Dedifferentiated amniotic fluid mesenchymal stem cell (primary cell): ENCODE results near the gene NOS3.
"Not testable (repeated sequence)": the region's sequence is repeated elsewhere in the genome, so short reads cannot be mapped to it uniquely, and the experiment has no call there.

ENCODE experiments used
- DNase-seq: peaks from one replicate; pipeline ENCODE4 v3.0.0-alpha.2; 2016; ENCODE audit errors: extremely low spot score

NOS3 gene

DNA sequence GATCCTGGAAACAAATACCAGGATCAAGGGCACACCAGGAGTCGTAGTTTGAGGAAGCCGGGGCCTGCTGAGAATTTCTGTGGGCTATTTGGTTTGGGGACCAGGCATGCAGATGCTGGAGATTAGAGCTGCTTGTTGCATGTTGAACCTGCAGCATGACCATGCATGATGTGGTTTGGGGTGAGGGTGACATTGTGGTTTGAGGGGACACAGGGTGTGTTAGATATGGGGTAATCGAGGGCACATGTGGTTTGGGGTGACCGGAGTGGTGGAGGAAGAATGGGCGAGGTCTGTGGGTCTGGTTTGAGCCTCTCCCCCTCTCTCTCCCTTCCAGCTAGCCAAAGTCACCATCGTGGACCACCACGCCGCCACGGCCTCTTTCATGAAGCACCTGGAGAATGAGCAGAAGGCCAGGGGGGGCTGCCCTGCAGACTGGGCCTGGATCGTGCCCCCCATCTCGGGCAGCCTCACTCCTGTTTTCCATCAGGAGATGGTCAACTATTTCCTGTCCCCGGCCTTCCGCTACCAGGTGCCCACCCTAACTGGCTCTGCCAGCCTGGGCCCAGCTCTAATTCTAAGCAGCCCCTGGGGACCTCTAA lies 10.2 kb downstream of the NOS3 start:
- DNase-seq, result no peak

DNA sequence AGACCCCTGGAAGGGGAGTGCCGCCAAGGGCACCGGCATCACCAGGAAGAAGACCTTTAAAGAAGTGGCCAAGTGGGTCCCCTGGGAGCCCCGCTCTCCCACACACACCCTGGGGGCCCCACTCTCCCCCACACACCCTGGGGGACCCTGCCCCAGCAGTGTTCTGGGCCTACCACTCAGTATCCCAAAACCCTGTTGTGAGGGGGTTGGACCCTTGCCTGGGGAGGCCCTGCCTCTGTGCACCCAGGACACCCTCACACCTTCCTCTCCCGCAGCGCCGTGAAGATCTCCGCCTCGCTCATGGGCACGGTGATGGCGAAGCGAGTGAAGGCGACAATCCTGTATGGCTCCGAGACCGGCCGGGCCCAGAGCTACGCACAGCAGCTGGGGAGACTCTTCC lies 10.7 kb downstream of the NOS3 start:
- no peak for DNase-seq

DNA sequence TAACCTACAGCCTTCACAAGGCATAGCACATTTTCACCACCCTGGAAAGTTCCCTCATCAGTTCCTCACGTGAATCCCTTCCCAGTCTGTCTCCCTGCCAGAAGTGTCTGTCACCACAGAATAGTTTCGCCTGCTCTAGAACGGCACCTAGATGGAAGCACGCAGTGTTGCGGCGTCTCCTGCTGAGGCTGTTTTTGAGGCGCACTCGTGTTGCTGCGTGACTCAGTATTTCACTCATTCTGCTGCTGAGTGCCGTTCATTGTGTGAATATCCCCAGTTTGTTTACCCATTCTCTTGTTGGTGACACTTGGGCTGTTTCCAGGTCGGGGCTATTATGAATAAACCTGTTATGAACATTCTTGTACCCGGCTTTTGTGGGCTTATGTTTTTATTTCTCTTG lies 12.8 kb downstream of the NOS3 start:
- DNase-seq, result no peak

DNA sequence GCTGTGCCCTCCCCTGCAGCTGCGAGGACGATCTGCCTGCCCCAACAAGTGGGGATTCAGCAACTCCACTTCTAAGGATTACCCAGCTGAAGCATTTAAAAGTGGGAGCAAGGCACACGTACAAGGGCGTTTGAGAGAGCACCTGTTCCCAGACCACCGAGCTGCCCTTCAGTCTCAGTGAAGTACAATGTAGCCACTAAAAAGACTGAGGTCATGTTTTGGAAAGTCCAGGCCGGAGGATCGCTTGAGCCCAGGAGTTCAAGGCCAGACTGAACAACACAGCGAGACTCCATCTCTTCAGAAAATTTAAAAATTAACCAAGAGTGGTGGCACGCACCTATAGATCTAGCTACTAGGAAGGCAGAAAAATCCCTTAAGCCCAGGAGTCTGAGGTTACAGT lies 14.7 kb downstream of the NOS3 start:
- DNase-seq, result no peak

DNA sequence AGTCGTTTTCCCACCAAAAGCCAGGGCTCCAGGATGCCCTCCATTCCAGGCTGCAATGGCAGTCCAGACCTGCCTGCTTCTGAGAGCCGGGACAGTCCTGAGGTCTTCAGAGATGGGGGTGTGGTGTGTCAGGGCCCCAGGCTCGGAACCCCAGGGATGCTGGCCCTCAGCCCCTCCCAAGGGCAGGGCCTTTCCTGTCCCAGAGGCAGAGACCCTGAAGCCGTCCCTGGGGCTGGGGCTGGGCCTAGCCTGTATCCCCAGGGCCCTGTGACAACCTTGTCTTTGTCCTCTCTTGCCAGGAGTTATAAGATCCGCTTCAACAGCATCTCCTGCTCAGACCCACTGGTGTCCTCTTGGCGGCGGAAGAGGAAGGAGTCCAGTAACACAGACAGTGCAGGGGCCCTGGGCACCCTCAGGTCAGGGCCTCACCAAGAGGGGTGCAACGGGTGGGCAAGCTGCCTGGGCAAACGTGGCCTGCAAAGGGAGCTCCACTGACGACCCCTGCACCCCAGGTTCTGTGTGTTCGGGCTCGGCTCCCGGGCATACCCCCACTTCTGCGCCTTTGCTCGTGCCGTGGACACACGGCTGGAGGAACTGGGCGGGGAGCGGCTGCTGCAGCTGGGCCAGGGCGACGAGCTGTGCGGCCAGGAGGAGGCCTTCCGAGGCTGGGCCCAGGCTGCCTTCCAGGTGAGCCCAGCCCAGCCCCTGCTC lies 15.9 kb downstream of the NOS3 start:
- DNase-seq, result no peak

DNA sequence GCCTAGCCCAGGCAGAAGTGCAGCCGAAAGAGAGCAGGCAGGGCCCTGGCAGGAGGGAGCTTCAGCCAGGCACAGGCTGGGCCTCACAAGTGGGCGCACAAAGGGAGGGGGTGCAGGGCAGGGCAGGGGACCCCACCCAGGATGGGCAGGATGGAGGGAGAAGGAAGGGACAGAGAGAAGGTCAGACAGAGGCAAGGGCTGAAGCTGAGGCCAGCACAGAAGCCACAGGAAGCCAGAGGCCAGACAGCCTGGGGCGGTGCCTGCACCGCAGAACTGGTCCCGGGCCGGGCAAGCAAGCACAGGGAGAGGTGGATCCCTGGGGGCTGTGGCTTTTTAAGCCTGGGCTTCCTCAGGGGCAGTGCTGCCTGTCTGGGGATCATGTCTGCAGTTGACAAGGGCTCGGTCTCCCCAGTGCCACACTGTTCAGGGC lies 16.7 kb downstream of the NOS3 start:
- no peak for DNase-seq

DNA sequence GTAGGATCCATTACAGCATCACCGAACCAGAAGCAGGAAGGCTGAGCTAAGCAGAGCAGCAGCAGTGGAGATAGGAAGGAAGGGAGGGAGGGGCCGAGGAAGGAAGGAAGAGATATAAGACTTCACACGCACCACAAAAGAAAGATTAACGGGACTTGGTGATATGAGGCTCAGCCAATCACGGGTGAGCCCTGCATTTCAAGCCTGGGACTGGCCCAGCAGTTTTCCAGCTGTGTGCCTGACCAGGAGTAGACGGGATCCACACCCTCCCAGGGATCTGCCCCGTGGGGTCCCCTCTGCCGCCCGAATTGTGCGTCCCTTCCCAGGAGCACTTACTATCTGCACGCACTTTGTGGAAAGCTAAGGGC lies 17.3 kb downstream of the NOS3 start:
- no peak for DNase-seq

DNA sequence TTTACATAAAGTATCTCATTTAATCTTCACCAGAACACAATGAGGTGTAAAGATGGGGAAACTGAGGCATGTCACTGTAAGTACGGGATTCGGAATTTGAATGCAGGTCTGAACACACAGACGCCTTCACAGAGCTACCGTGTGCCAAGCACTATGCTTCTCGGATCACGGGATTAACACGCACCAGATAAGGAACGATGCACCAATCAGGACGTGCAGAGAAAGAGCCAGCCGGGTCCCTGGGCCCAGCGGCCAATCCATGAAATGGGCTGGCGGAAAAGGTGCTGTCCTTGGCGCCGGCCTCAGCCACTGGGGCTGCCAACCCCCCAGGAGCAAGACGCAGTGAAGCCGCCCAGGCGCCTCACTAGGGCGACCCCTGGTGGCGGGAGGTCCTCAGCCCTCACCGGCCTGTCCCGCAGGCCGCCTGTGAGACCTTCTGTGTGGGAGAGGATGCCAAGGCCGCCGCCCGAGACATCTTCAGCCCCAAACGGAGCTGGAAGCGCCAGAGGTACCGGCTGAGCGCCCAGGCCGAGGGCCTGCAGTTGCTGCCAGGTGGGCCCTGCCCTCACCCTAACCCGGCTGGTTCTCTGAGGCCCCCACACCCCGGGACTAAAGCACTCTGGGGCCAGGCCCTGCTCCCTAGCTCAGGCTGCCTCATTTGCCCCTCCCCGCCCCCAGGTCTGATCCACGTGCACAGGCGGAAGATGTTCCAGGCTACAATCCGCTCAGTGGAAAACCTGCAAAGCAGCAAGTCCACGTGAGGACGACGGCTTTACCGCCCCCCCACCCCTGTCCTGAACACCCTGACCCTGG lies 17.9 kb downstream of the NOS3 start:
- DNase-seq, result no peak

DNA sequence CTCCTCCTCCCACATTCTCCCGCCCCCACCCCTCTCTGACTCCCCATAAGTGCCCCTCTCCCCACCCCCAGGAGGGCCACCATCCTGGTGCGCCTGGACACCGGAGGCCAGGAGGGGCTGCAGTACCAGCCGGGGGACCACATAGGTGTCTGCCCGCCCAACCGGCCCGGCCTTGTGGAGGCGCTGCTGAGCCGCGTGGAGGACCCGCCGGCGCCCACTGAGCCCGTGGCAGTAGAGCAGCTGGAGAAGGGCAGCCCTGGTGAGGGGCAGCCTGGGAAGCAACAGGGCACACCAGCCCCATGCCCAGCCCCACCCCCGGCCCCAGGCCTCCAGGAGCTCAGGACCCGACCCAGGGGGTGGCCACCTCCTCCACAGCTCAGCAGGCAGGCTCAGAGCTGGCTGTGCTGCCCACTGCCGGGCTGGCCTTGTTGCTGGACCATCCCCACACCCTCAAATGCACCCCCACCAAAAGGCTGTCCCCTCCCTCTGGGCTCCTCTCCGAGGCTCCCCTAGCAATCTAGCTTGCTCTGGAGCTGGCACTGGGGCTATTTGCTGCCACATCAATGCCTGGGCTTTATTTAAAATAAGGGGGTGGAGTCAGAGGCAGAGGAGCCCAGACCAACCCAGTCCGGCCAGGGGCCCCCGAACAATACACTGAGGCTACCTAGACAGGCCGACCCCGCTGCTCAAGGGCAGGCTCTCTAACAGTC lies 18.7 kb downstream of the NOS3 start:
- DNase-seq, result no peak

DNA sequence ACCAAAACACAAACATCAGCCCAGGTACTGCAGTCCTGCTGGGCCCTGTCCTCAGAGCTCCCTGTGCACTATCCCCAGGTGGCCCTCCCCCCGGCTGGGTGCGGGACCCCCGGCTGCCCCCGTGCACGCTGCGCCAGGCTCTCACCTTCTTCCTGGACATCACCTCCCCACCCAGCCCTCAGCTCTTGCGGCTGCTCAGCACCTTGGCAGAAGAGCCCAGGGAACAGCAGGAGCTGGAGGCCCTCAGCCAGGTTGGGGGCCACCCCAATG lies 19.2 kb downstream of the NOS3 start:
- DNase-seq, result no peak

DNA sequence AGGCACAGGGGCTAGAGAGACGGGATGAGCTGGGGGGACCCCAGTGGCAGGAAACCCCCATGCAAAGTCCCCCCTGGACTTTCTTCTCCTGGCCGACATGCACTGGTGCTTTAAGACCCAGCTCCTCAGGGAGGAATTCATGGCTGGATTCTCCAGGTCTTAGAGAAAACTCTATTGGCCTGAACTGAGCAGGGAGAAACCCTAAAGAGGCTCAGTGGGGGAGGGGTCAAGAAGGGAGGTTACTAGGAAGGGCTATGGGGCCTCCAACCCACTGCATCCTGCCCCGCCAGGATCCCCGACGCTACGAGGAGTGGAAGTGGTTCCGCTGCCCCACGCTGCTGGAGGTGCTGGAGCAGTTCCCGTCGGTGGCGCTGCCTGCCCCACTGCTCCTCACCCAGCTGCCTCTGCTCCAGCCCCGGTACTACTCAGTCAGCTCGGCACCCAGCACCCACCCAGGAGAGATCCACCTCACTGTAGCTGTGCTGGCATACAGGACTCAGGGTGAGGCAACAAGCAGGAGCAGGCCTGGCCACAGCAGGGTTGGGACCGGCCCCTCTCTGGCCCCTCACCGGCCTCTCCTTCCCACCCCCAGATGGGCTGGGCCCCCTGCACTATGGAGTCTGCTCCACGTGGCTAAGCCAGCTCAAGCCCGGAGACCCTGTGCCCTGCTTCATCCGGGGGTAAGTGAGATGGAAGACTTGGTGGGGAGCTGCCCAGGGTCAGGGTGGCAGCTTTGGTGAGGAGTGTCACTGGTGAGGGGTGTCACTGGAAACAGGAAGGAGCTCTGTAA lies 19.7 kb downstream of the NOS3 start:
- no peak for DNase-seq

DNA sequence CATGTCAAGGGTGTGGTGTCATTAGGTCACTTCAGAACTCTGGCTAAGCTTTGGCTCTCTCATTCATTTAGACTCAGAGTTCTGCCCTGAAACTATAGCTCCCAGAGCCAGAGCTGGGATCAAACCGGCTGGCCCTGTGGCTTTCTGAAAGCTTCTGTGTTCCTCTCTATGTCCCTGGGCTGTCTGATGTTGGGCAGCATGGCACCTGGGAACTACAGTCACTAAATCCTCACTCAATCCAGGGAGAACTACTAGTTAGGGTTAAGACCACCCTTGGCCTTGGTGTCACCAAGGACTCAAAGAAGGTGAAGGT lies 20.2 kb downstream of the NOS3 start:
- no peak for DNase-seq

DNA sequence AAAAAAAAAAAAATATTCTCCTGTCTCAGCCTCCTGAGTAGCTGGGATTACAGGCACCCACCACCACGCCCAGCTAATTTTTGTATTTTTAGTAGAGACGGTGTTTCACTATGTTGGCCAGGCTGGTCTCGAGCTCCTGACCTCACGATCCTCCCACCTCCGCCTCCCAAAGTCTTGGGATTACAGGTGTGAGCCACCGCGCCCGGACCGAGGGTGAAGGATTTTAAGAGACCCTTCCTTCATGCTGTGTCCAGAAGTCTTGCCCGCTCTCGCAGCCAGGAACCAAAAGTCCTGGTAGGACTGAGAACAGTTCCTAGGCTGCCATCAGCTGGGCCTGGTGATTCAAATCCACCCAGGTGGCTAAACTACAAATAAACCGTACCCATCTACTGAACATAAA lies 20.8 kb downstream of the NOS3 start:
- not testable (repeated sequence) for DNase-seq

DNA sequence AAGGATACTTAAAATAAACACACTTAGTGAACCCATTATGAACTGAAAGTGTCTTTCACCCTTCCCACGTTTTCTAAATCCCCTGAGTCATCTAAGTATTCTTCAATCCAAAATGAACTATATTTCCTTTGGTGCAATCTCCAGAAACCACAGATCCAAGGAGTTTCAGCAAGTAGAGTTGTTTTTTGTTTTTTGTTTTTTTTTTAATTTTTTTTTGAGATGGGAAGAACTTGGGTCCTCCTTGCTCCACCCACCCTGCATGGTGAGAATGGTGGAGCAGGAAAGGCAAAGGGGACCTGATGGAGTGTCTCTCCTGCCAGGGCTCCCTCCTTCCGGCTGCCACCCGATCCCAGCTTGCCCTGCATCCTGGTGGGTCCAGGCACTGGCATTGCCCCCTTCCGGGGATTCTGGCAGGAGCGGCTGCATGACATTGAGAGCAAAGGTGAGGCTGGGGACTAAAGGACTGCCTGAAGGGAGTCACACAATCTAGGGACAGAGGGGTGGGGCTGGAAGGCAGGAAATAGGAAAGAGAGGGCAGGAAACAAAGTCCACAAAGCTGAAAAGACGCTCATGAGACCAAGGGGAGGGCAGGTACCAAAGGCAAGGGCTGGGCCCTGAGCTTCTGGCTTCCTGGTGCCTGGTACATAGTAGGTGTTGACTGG lies 21.3 kb downstream of the NOS3 start:
- DNase-seq, result no peak

DNA sequence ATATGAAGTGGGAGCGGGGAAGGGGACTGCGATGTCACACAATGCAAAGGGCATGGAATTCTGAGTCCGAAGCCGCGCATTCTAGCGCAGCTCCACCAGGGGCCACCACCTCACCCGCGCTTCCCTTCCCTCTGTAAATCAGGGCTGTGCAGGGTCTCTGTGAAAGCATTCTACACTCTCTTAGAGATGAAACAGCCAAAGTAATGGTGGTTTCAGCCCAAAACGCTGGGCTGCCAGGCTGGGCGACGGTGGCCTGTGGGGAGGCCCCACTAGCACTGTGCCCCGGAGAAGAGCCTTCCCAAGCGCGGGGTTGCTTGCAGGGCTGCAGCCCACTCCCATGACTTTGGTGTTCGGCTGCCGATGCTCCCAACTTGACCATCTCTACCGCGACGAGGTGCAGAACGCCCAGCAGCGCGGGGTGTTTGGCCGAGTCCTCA lies 22.1 kb downstream of the NOS3 start:
- no peak for DNase-seq

DNA sequence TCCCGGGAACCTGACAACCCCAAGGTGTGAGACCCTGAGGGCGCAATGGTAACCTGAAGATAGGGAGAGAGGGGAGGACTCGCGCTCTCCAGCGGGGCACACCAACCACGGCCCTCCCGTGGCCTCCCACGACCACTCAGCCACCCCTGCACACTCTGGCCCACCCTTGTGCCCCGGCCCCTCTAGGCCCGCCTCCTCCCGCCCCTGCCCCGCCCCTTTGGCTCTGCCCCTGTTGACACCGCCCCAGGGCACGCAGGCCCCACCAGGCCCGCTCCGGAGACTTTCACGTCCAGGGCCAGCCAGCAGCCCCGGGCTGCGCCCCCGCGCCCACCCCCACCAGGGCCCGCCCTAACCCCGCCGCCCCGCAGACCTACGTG lies 22.5 kb downstream of the NOS3 start:
- DNase-seq, result no peak

DNA sequence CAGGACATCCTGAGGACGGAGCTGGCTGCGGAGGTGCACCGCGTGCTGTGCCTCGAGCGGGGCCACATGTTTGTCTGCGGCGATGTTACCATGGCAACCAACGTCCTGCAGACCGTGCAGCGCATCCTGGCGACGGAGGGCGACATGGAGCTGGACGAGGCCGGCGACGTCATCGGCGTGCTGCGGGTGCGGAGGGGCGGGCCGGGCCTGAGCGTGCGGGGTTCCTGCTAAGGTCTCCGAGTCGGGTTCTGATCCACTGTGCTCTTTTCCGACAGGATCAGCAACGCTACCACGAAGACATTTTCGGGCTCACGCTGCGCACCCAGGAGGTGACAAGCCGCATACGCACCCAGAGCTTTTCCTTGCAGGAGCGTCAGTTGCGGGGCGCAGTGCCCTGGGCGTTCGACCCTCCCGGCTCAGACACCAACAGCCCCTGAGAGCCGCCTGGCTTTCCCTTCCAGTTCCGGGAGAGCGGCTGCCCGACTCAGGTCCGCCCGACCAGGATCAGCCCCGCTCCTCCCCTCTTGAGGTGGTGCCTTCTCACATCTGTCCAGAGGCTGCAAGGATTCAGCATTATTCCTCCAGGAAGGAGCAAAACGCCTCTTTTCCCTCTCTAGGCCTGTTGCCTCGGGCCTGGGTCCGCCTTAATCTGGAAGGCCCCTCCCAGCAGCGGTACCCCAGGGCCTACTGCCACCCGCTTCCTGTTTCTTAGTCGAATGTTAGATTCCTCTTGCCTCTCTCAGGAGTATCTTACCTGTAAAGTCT lies 23.1 kb downstream of the NOS3 start:
- peak; percentile 20 for DNase-seq

DNA sequence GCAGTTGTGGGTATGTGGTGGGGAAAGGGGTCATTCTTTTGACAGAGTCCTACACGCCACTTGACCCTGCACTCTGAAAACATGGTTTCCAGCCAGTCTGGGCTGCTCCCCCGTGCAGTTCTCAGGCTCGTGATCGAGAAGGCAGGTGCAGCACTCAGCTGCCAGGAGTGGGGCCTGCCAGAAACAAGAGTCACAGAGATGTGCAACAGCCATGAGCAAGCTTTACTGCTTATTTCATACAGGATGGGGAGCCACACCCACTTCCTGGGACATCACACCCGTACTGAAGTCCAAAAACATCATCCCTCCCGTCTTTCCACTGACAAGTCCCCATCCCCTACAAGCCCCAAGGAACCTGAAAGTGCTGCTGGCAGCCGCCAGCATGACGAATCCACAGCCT lies 24.1 kb downstream of the NOS3 start:
- DNase-seq, result no peak

DNA sequence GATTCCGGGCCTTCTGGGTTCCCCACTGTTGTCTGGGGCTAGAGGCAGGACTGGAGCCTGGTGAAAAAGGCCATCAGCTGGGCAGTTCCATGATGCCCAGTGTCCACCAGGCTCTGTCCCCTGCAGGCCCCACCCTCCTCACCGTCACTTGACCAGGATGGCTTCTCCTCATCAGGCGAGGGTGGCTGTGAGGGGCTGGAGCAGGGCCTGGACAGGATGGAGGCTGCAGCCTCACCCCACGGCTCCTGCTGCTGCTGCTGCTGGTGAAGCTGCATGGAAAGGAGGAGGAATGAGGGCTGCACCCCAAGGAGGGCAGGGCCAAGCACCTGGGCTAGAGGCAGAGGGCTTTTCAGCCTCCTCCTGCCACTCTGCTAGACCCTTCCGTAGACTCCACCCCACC lies 25.1 kb downstream of the NOS3 start:
- no peak for DNase-seq

DNA sequence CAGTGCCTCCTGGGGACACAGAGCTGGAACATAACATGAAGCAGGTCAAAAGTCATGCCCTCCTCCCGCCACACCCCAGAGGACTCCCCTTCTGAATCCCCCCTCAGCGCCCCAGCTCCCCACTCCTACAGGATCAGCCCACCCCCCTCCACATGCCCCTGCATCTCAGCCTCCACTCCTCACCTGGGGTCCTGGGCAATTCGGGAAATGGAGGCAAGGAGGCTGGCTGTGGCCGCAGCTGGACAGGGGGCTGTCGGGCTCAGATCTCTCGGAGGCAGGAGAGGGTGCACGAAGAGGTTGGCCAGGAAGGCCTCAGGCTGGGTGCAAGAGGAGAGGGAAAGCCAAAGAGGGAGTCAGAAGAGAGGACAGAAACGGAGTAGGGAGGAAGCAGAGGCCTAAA lies 25.7 kb downstream of the NOS3 start:
- DNase-seq, result no peak

DNA sequence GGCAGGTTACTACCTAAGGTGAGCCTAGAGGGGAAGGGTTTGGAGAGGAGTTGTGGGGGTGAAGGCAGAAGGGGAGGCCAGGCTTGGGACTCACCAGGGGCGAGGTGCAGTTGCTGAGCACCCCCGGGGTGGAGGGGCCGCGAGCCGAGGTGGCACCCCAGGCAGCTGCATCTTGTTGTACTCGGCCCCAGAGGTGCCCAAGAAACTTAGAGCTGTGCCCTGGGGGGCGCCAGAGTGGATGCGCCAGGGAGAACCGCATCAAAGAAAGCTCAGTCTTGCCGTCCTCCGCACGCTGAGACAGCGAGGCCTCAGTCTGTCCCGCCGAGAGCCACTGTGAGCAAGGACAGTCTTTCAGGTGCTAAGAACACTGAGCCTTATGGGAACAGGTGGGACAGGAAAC lies 26.1 kb downstream of the NOS3 start:
- DNase-seq, result no peak
